GM12873 (cell line): ENCODE measurements around the gene NAV2.

Experiments used
- CTCF ChIP-seq: IDR thresholded peaks from 2 replicates; pipeline ENCODE4 v1.5.1; 2012; ENCODE audit warnings: low read depth, mild to moderate bottlenecking, moderate library complexity, low read length, control low read depth; ENCODE audit not compliant: insufficient read depth; ENCODE audit errors: missing control alignments

NAV2 gene

GRCh38 chr11:19689281-19690000 is 23.2 kb upstream of the NAV2 start:
- TF ChIP-seq CTCF, result no peak

GRCh38 chr11:19690885-19691284 is 21.8 kb upstream of the NAV2 start:
- no peak for TF ChIP-seq CTCF

GRCh38 chr11:19691815-19692500 is 20.7 kb upstream of the NAV2 start:
- TF ChIP-seq CTCF, result no peak

GRCh38 chr11:19693146-19693545 is 19.5 kb upstream of the NAV2 start:
- no peak for TF ChIP-seq CTCF

- TF ChIP-seq CTCF, result no peak
Measured at GRCh38 chr11:19694796-19695345, 17.8 kb upstream of the NAV2 start.

- TF ChIP-seq CTCF, result no peak
Measured at GRCh38 chr11:19696073-19696472, 16.6 kb upstream of the NAV2 start.

- no peak for TF ChIP-seq CTCF
Measured at GRCh38 chr11:19696904-19697303, 15.7 kb upstream of the NAV2 start.
